CMK (cell line): Measurements from ENCODE around the gene USP40.

Source experiments
- DNase-seq: peaks from one replicate; pipeline ENCODE4 v3.0.0-alpha.2; 2010; ENCODE audit warnings: low read depth

USP40 gene

GRCh38 chr2:233443511-233444183, 122.9 kb downstream of the USP40 start:
- peak; percentile 52 for DNase-seq

GRCh38 chr2:233442028-233442310, 124.6 kb downstream of the USP40 start:
- no peak for DNase-seq

GRCh38 chr2:233441161-233442027, 125.2 kb downstream of the USP40 start:
- DNase-seq: no peak

GRCh38 chr2:233440714-233441113, 125.9 kb downstream of the USP40 start:
- DNase-seq: no peak

GRCh38 chr2:233440314-233440713, 126.3 kb downstream of the USP40 start:
- no peak for DNase-seq

GRCh38 chr2:233439191-233439590, 127.4 kb downstream of the USP40 start:
- no peak for DNase-seq

GRCh38 chr2:233438573-233439147, 127.9 kb downstream of the USP40 start:
- DNase-seq: no peak

- no peak for DNase-seq
These were observed 129.1 kb downstream of the USP40 start for GRCh38 chr2:233437439-233437955.

- no peak for DNase-seq
These were observed 129.7 kb downstream of the USP40 start for GRCh38 chr2:233436691-233437438.

- DNase-seq: no peak
These were observed 130.4 kb downstream of the USP40 start for GRCh38 chr2:233436191-233436581.

GRCh38 chr2:233435436-233436190, 131.0 kb downstream of the USP40 start:
- no peak for DNase-seq

GRCh38 chr2:233434666-233435330, 131.8 kb downstream of the USP40 start:
- DNase-seq: no peak

GRCh38 chr2:233433794-233434193, 132.8 kb downstream of the USP40 start:
- DNase-seq: no peak

GRCh38 chr2:233433029-233433428, 133.6 kb downstream of the USP40 start:
- DNase-seq: no peak

- no peak for DNase-seq
These were observed 135.9 kb downstream of the USP40 start for GRCh38 chr2:233430651-233431050.

GRCh38 chr2:233430081-233430480, 136.5 kb downstream of the USP40 start:
- DNase-seq: no peak

GRCh38 chr2:233429175-233429897, 137.2 kb downstream of the USP40 start:
- no peak for DNase-seq

- no peak for DNase-seq
These were observed 138.1 kb downstream of the USP40 start for GRCh38 chr2:233428438-233428837.

- no peak for DNase-seq
These were observed 138.6 kb downstream of the USP40 start for GRCh38 chr2:233428008-233428407.

GRCh38 chr2:233426619-233427342, 139.8 kb downstream of the USP40 start:
- no peak for DNase-seq
